Loucy (cell line): ENCODE data around the gene SMG6.
A peak's percentile ranks its signal among the peaks of the same experiment; 100 is the strongest.

Experiments
- H2AFZ ChIP-seq: fragments of 200-600 bp; sonication (generic); 2 replicates; pipeline ENCODE4 v1.6.0; 2016; ENCODE audit warnings: antibody characterized with exemption, mild to moderate bottlenecking, low read length, moderate library complexity
- H3F3A ChIP-seq: fragments of 200-600 bp; 2 replicates; pipeline ENCODE4 v1.6.0; 2016; ENCODE audit warnings: antibody characterized with exemption, low read depth, mild to moderate bottlenecking
- H3K27me3 ChIP-seq: fragments of 200-600 bp; sonication (generic); 2 replicates; pipeline ENCODE4 v1.6.1; 2014; ENCODE audit warnings: low read length, mild to moderate bottlenecking; ENCODE audit not compliant: insufficient read depth, poor library complexity, severe bottlenecking
- H3K36me3 ChIP-seq: fragments of 200-600 bp; sonication (generic); 2 replicates; pipeline ENCODE4 v1.6.1; 2016; ENCODE audit warnings: low read length; ENCODE audit not compliant: insufficient read depth
- H3K4me1 ChIP-seq: fragments of 200-600 bp; sonication (generic); 2 replicates; pipeline ENCODE4 v1.5.1; 2014; ENCODE audit warnings: low read length, mild to moderate bottlenecking; ENCODE audit not compliant: insufficient read depth, poor library complexity, severe bottlenecking
- H3K4me2 ChIP-seq: fragments of 200-600 bp; sonication (generic); 2 replicates; pipeline ENCODE4 v1.6.0; 2014; ENCODE audit warnings: antibody characterized with exemption, low read length, low read depth, mild to moderate bottlenecking; ENCODE audit not compliant: poor library complexity, severe bottlenecking
- H3K4me3 ChIP-seq: fragments of 200-600 bp; sonication (generic); 2 replicates; pipeline ENCODE4 v1.5.1; 2014; ENCODE audit warnings: low read length, mild to moderate bottlenecking, mixed read lengths; ENCODE audit not compliant: poor library complexity, severe bottlenecking
- H3K79me2 ChIP-seq: fragments of 200-600 bp; sonication (generic); 2 replicates; pipeline ENCODE4 v1.6.1; 2014; ENCODE audit warnings: low read length; ENCODE audit not compliant: insufficient read depth
- H3K9ac ChIP-seq: fragments of 200-600 bp; sonication (generic); 2 replicates; pipeline ENCODE4 v1.6.0; 2014; ENCODE audit warnings: mild to moderate bottlenecking, low read depth, low read length, moderate library complexity; ENCODE audit not compliant: poor library complexity, severe bottlenecking
- H3K9me2 ChIP-seq: fragments of 200-600 bp; sonication (generic); replicated peaks from 2 replicates; pipeline ENCODE4 v1.6.1; 2016; ENCODE audit warnings: low read depth, low read length, mixed read lengths
- H3K9me3 ChIP-seq: fragments of 200-600 bp; sonication (generic); 2 replicates; pipeline ENCODE4 v1.6.1; 2014; ENCODE audit warnings: mild to moderate bottlenecking, antibody characterized with exemption, low read length, low read depth; ENCODE audit not compliant: insufficient read depth
- H4K20me1 ChIP-seq: fragments of 200-600 bp; sonication (generic); 2 replicates; pipeline ENCODE4 v1.6.0; 2014; ENCODE audit warnings: antibody characterized with exemption, low read length, mild to moderate bottlenecking; ENCODE audit not compliant: insufficient read depth, poor library complexity, severe bottlenecking
- CTCF ChIP-seq: fragments of 200-600 bp; sonication (generic); conservative IDR thresholded peaks from 2 replicates; pipeline ENCODE4 v1.5.1; 2014; ENCODE audit warnings: mild to moderate bottlenecking, antibody characterized with exemption, low read length
- EZH2phosphoT487 ChIP-seq: fragments of 200-600 bp; IDR thresholded peaks from 2 replicates; pipeline ENCODE4 v1.6.1; 2018; ENCODE audit warnings: antibody characterized with exemption, mild to moderate bottlenecking, moderate library complexity, borderline replicate concordance

SMG6 gene

GRCh38 chr17:2087597-2088211, 215.9 kb downstream of the SMG6 start:
- Histone ChIP-seq H3K4me2 (peak overlapping the region; percentile 70), H3K4me3 (peak overlapping the region; percentile 32), H3K9me2 (no peaks in the 10 kb centered on the region), H3F3A (no peaks in the 10 kb centered on the region), H2AFZ (no peak overlapping the region), H3K27me3 (no peaks in the 10 kb centered on the region), H3K4me1 (peaks cover 70% of the 10 kb centered on the region), H3K79me2 (no peaks in the 10 kb centered on the region), H3K36me3 (peaks cover 36% of the 10 kb centered on the region; the same call in 1 of the 2 replicates), H3K9me3 (no peaks in the 10 kb centered on the region), H4K20me1 (no peaks in the 10 kb centered on the region), H3K9ac (peak overlapping the region; percentile 56)
- TF ChIP-seq EZH2phosphoT487 (no peak), CTCF (no peak)

- Histone ChIP-seq H3F3A (no peaks in the 10 kb centered on the region), H3K9ac (peak overlapping the region; percentile 56), H3K27me3 (no peaks in the 10 kb centered on the region), H3K9me3 (no peaks in the 10 kb centered on the region), H4K20me1 (no peaks in the 10 kb centered on the region), H2AFZ (no peak overlapping the region), H3K36me3 (peaks cover 43% of the 10 kb centered on the region; the same call in 1 of the 2 replicates), H3K4me1 (peaks cover 69% of the 10 kb centered on the region), H3K4me3 (no peak overlapping the region), H3K4me2 (peak overlapping the region; percentile 70), H3K9me2 (no peaks in the 10 kb centered on the region), H3K79me2 (no peaks in the 10 kb centered on the region)
- TF ChIP-seq EZH2phosphoT487 (no peak), CTCF (no peak)
Measured at GRCh38 chr17:2086306-2086705, 217.3 kb downstream of the SMG6 start.

- Histone ChIP-seq H2AFZ (no peak overlapping the region), H3K4me3 (no peak overlapping the region), H3K36me3 (peaks cover 48% of the 10 kb centered on the region; the same call in 1 of the 2 replicates), H3F3A (no peaks in the 10 kb centered on the region), H3K9me3 (no peaks in the 10 kb centered on the region), H3K79me2 (no peaks in the 10 kb centered on the region), H3K9ac (peak overlapping the region; percentile 3), H4K20me1 (no peaks in the 10 kb centered on the region), H3K4me1 (peaks cover 62% of the 10 kb centered on the region), H3K27me3 (no peaks in the 10 kb centered on the region), H3K9me2 (no peaks in the 10 kb centered on the region), H3K4me2 (peak overlapping the region; percentile 10)
- TF ChIP-seq EZH2phosphoT487 (no peak), CTCF (no peak)
Measured at GRCh38 chr17:2085648-2085949, 218.0 kb downstream of the SMG6 start.
